B cell (primary cell): ENCODE data around the gene TNP2. TPM values are rescaled to one million over a fixed set of nuclear protein-coding genes. Genes with fewer than 3 reads are reported as not detected.
A peak's percentile ranks its signal among the peaks of the same experiment; 100 is the strongest.

Experiments used
- ATAC-seq: fragments of 200-7000 bp; cut with Tn5 transposase; one replicate; pipeline ENCODE4 v1.10.0; 2021; ENCODE audit warnings: low read depth, mild to moderate bottlenecking, moderate number of reproducible peaks, moderate library complexity
- CTCF ChIA-PET: fragments of 350-600 bp; sonication (Branson Sonifier 250); formaldehyde crosslinking; loops from one replicate; lab custom pipeline; 2021; ENCODE audit warnings: antibody characterized with exemption, inconsistent platforms; lab: Charles Lee
- POLR2A ChIA-PET: fragments of 350-600 bp; sonication (Branson Sonifier 250); formaldehyde crosslinking; loops from one replicate; lab custom pipeline; 2021; ENCODE audit warnings: antibody characterized with exemption; lab: Charles Lee
- DNase-seq: peaks from one replicate; pipeline ENCODE4 v3.0.0; 2013
- H2AFZ ChIP-seq: 2 replicates; pipeline ENCODE4 v1.6.1; 2012; ENCODE audit warnings: mild to moderate bottlenecking, low read depth, low read length; ENCODE audit not compliant: insufficient read depth, poor library complexity, severe bottlenecking
- H3K27ac ChIP-seq, 2 donors: 1 replicate in 1 of 2; 2 replicates in 1 of 2; pipeline ENCODE4 v1.5.1; 2012 to 2013; ENCODE audit warnings: low read length in 2 of 2, mild to moderate bottlenecking in 2 of 2, moderate library complexity in 1 of 2
- H3K27me3 ChIP-seq, 4 experiments: fragments of 200-600 bp in 1 of 4; sonication (generic) in 1 of 4; replicated peaks in 1 of 4; 1 replicate in 2 of 4; 2 replicates in 2 of 4; pipeline versions ENCODE4 v1.6.1 to v1.7.0; 2013 to 2016; ENCODE audit warnings: low read length in 3 of 4, mild to moderate bottlenecking in 2 of 4, mixed read lengths in 1 of 4, moderate library complexity in 1 of 4; ENCODE audit not compliant: insufficient read depth in 4 of 4, control insufficient read depth in 3 of 4; ENCODE audit errors: control extremely low read depth in 1 of 4
- H3K36me3 ChIP-seq, 2 experiments: replicated peaks in 1 of 2; 1 replicate in 1 of 2; 2 replicates in 1 of 2; pipeline versions ENCODE4 v1.6.1 to v1.7.1; 2013; ENCODE audit warnings: low read length in 1 of 2; ENCODE audit not compliant: insufficient read depth in 2 of 2, control insufficient read depth in 1 of 2; ENCODE audit errors: control extremely low read depth in 1 of 2, extremely low read depth in 1 of 2
- H3K4me1 ChIP-seq, 2 donors: fragments of 200-600 bp in 1 of 2; sonication (generic) in 1 of 2; 1 replicate in 1 of 2; 2 replicates in 1 of 2; pipeline versions ENCODE4 v1.5.1 to v1.6.1; 2013 to 2017; ENCODE audit warnings: low read length in 2 of 2; ENCODE audit not compliant: control insufficient read depth in 2 of 2, insufficient read depth in 2 of 2
- H3K4me2 ChIP-seq: replicated peaks from 2 replicates; pipeline ENCODE3; 2012; ENCODE audit warnings: mild to moderate bottlenecking, low read depth, low read length; ENCODE audit not compliant: poor library complexity, severe bottlenecking
- H3K4me3 ChIP-seq, 5 experiments: fragments of 200-600 bp in 1 of 5; sonication (generic) in 1 of 5; 1 replicate in 3 of 5; 2 replicates in 2 of 5; pipeline versions ENCODE4 v1.5.1 to v1.7.0; 2011 to 2016; ENCODE audit warnings: low read length in 4 of 5, mild to moderate bottlenecking in 4 of 5, low read depth in 2 of 5, control low read depth in 1 of 5, moderate library complexity in 1 of 5; ENCODE audit not compliant: insufficient read depth in 1 of 5; ENCODE audit errors: control extremely low read depth in 1 of 5, extremely low read depth in 1 of 5
- H3K79me2 ChIP-seq: fragments of 200-600 bp; sonication (generic); one replicate; pipeline ENCODE4 v1.6.0; 2016; ENCODE audit warnings: low read length; ENCODE audit not compliant: control insufficient read depth, insufficient read depth
- H3K9ac ChIP-seq: fragments of 200-600 bp; sonication (generic); 2 replicates; pipeline ENCODE4 v1.6.1; 2017; ENCODE audit warnings: mild to moderate bottlenecking, low read length, moderate library complexity
- H3K9me3 ChIP-seq, 3 donors: one replicate each; pipeline versions ENCODE4 v1.6.1 to v1.7.1; 2013; ENCODE audit warnings: low read length in 2 of 3; ENCODE audit not compliant: control insufficient read depth in 2 of 3, insufficient read depth in 1 of 3; ENCODE audit errors: control extremely low read depth in 1 of 3
- H4K20me1 ChIP-seq: 2 replicates; pipeline ENCODE4 v1.6.0; 2012; ENCODE audit warnings: mild to moderate bottlenecking, low read length; ENCODE audit not compliant: insufficient read depth, control insufficient read depth, poor library complexity, severe bottlenecking
- H3K27ac Mint-ChIP-seq: one replicate; pipeline ENCODE4 v1.8.0; 2021; ENCODE audit warnings: mixed read lengths
- H3K27me3 Mint-ChIP-seq: one replicate; pipeline ENCODE4 v1.8.0; 2021; ENCODE audit warnings: mixed read lengths
- H3K4me1 Mint-ChIP-seq: one replicate; pipeline ENCODE4 v1.8.0; 2021; ENCODE audit warnings: mixed read lengths
- H3K4me3 Mint-ChIP-seq: one replicate; pipeline ENCODE4 v1.8.0; 2021; ENCODE audit warnings: mixed read lengths
- H3K9me3 Mint-ChIP-seq: one replicate; pipeline ENCODE4 v1.8.0; 2022; ENCODE audit warnings: mixed read lengths; ENCODE audit not compliant: insufficient read depth
- EZH2 ChIP-seq: IDR thresholded peaks from 2 replicates; pipeline ENCODE4 v1.6.1; 2012; ENCODE audit warnings: borderline replicate concordance, low read depth, mild to moderate bottlenecking, moderate library complexity, low read length; ENCODE audit not compliant: insufficient read depth, poor library complexity, severe bottlenecking
- WGBS: methylation state at CpG from one replicate; pipeline ENCODE4 v1.1.5; 2013; ENCODE audit warnings: missing lambda C conversion rate; ENCODE audit not compliant: insufficient coverage; 5-methylcytosine and 5-hydroxymethylcytosine counted together
- intact Hi-C: fragments of 100-400 bp; cut with micrococcal nuclease; formaldehyde crosslinking; loops from one replicate; pipeline ENCODE4 v1.10.0; 2022
- polyA plus RNA-seq: library from polyadenylated mRNA; depleted of rRNA; stranded (reverse); fragments of >200 nt; gene quantifications from 2 replicates; pipeline ENCODE4 v1.2.3, GENCODE V29; 2012
- total RNA-seq, 2 donors: library from RNA; stranded (reverse); fragments of 120-200 nt in 1 of 2; gene quantifications; 1 replicate in 1 of 2; 2 replicates in 1 of 2; pipeline versions ENCODE4 v1.2.3 to v1.2.4, GENCODE V29; 2013 to 2022
- TF ChIP-seq, protein P1 (sequence below): fragments of 200-600 bp; IDR thresholded peaks from one replicate; pipeline ENCODE4 v1.8.0; 2022; ENCODE audit warnings: antibody characterized with exemption, mild to moderate bottlenecking

TNP2 gene
- total and polyA plus RNA-seq, 2 donors (not counting 1 experiment from before 2014, with no cell fraction given), result not detected

GRCh38 chr16:11255737-11256660 lies 13.1 kb downstream of the TNP2 start, which contains the start of gene SOCS1:
TSS of gene SOCS1 (minus strand) at chr16:11256204. CDS start at chr16:11255478, 726 bp downstream.
- Histone ChIP-seq H3K79me2 (peaks cover 20% of the 10 kb centered on the region), H3K4me3 (peak within 1 kb of the TSS; percentile 65 to 90 (median 72)), H3K9ac (peak within 1 kb of the TSS; percentile 91), H4K20me1 (peaks cover 44% of the 10 kb centered on the region), H3K4me1 (peaks cover 50 to 62% of the 10 kb centered on the region in 2 donors), H3K4me2 (peak within 1 kb of the TSS; percentile 98), H2AFZ (peak within 1 kb of the TSS; percentile 97), H3K27ac (peak within 1 kb of the TSS; percentile 86 to 90), H3K36me3 (peaks cover 2 to 17% of the 10 kb centered on the region in 2 experiments), H3K9me3 (no peaks in the 10 kb centered on the region), H3K27me3 (no peaks in the 10 kb centered on the region)
- H3K9me3 Mint-ChIP-seq, result no peaks in the 10 kb centered on the region
- H3K4me1 Mint-ChIP-seq, result peaks cover 53% of the 10 kb centered on the region
- TF ChIP-seq, protein P1, sequence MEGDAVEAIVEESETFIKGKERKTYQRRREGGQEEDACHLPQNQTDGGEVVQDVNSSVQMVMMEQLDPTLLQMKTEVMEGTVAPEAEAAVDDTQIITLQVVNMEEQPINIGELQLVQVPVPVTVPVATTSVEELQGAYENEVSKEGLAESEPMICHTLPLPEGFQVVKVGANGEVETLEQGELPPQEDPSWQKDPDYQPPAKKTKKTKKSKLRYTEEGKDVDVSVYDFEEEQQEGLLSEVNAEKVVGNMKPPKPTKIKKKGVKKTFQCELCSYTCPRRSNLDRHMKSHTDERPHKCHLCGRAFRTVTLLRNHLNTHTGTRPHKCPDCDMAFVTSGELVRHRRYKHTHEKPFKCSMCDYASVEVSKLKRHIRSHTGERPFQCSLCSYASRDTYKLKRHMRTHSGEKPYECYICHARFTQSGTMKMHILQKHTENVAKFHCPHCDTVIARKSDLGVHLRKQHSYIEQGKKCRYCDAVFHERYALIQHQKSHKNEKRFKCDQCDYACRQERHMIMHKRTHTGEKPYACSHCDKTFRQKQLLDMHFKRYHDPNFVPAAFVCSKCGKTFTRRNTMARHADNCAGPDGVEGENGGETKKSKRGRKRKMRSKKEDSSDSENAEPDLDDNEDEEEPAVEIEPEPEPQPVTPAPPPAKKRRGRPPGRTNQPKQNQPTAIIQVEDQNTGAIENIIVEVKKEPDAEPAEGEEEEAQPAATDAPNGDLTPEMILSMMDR, result peak; percentile 86
- TF ChIP-seq EZH2, result no peak
- intact Hi-C loops, result loop anchor here (1.0 to 10.0 kb wide), 10 partner anchors 31 to 659 kb away; partner anchors contain the start of genes GSPT1 and NUBP1
- peak within 1 kb of the TSS; percentile 99 for H3K27ac Mint-ChIP-seq
- DNase-seq (peak; percentile 92), ATAC-seq (peak; percentile 70)
- ChIA-PET CTCF (interaction anchor here (0.6 to 10.3 kb wide), 57 partner anchors 10 to 374 kb away, joined by 3 to 223 read pairs (median 4); partner anchors contain the start of gene TNP2), POLR2A (interaction anchor here (0.5 to 5.8 kb wide), 42 partner anchors 8 to 559 kb away, joined by 3 to 89 read pairs (median 4); partner anchors contain the start of gene PRM3)
- no peaks in the 10 kb centered on the region for H3K27me3 Mint-ChIP-seq
- WGBS, result under 1% methylated on average over 99 of the region's 100 CpGs
- H3K4me3 Mint-ChIP-seq, result peak within 1 kb of the TSS; percentile 99
